ENCODE results near the gene BAD.
A peak's percentile ranks its signal among the peaks of the same experiment; 100 is the strongest.

BAD gene

DNA sequence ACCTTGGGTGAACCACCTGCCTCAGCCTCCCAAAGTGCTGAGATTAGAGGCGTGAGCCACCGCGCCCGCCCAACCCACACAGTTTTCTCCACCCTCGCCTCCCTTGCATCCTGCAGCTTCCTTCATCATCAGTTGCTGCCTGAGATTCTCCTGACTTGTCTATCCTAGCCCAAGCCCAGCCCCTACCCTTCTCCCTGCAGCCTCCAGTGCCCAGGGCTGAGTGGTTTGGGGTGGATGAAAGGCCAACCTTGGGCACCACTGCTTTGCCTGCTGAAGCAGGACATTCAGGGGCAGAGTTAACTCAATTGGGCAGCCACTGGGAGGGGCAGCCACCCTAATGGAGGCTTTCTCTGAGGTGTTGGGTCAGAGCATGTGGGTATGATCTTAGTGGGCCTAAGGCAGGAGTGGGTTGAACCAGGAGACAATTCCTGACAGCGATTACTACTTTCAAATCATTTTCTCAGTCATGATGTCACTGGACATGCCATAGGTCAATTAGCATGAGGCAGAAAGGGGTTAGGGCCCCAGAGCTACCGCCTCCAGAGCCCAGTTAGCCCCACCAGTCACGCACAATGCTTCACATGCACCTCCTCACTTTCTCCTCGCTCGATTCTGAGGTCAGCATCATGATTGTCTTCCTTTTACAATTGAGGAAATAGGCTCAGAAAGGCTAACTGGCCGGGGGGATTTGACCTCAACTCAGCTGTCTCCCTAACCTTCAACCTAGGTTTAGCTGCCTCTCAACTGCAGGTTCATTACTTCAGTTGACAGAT, 44.6 kb downstream of the BAD start:
- DNase-seq (ENCODE audit: low read depth) = peak; percentile 81
- TF ChIP-seq, protein P1, sequence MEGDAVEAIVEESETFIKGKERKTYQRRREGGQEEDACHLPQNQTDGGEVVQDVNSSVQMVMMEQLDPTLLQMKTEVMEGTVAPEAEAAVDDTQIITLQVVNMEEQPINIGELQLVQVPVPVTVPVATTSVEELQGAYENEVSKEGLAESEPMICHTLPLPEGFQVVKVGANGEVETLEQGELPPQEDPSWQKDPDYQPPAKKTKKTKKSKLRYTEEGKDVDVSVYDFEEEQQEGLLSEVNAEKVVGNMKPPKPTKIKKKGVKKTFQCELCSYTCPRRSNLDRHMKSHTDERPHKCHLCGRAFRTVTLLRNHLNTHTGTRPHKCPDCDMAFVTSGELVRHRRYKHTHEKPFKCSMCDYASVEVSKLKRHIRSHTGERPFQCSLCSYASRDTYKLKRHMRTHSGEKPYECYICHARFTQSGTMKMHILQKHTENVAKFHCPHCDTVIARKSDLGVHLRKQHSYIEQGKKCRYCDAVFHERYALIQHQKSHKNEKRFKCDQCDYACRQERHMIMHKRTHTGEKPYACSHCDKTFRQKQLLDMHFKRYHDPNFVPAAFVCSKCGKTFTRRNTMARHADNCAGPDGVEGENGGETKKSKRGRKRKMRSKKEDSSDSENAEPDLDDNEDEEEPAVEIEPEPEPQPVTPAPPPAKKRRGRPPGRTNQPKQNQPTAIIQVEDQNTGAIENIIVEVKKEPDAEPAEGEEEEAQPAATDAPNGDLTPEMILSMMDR (IDR thresholded peaks at IDR 0.05; ENCODE audit: low read depth, low read length) = no peak
- TF ChIP-seq, protein P2, sequence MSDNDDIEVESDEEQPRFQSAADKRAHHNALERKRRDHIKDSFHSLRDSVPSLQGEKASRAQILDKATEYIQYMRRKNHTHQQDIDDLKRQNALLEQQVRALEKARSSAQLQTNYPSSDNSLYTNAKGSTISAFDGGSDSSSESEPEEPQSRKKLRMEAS (IDR thresholded peaks at IDR 0.05; ENCODE audit: low read depth, low read length) = peak; percentile 75

DNA sequence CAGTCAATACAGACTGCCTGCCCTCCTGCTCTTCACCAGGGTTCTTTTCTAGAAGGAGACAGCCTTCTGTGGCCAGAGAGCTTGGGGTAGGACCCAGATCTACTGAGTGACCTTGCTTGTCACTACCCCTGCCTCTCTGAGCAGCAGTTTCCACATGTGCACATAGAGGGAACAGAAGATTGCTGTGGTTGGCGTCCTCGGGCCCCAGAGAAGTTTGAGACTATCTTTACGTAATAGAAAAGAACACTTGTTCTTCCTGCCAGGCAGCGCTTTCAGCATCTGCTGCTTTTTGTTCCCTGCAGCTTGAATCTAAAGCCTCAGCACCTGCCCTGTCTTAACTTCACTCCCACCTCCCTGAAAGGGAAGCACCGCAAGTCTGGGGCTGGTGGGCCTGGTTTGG, 45.5 kb downstream of the BAD start:
- DNase-seq (ENCODE audit: low read depth) = peak; percentile 47
- TF ChIP-seq, protein P2 (IDR thresholded peaks at IDR 0.05; ENCODE audit: low read depth, low read length) = 0 out of 2 replicates have a peak, but pooled peaks have one; percentile 14
- TF ChIP-seq, protein P1 (IDR thresholded peaks at IDR 0.05; ENCODE audit: low read depth, low read length) = no peak
- TF ChIP-seq MYC (IDR thresholded peaks at IDR 0.05; ENCODE audit: low read depth, low read length) = no peak
- H3K4me3 ChIP-seq (ENCODE audit: low read depth, low read length) = no peak overlapping the region

More for the DNA sequence above, 44.6 kb downstream of the BAD start:
- H3K4me3 ChIP-seq (ENCODE audit: low read depth, low read length) = peak overlapping the region; percentile 85

DNA sequence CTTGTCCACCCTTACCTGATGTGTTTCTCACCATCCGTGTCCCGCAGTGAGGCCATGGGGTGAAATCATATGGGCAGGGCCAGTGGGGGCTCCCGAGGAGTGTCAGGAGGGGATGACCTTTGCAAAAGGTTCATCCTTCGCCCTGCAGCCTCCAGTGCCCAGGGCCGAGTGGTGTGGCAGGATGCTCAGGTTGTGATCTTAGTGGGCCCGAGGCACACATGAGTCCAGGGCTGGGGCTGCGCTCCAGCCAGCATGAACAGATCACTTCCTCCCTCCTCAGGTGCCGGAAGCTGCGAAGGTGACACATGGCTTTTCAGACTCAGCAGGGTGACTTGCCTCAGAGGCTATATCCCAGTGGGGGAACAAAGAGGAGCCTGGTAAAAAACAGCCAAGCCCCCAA, 46.4 kb downstream of the BAD start:
- TF ChIP-seq POLR2A (IDR thresholded peaks at IDR 0.05; ENCODE audit: extremely low read depth, insufficient read length) (no peak), MYC (IDR thresholded peaks at IDR 0.05; ENCODE audit: low read depth, low read length) (no peak)
- TF ChIP-seq, protein P2 (IDR thresholded peaks at IDR 0.05; ENCODE audit: low read depth, low read length) = no peak
- TF ChIP-seq, protein P1 (IDR thresholded peaks at IDR 0.05; ENCODE audit: low read depth, low read length) = no peak
- no peak for DNase-seq (ENCODE audit: low read depth)
- H3K4me3 ChIP-seq (ENCODE audit: low read depth, low read length) = no peak overlapping the region

DNA sequence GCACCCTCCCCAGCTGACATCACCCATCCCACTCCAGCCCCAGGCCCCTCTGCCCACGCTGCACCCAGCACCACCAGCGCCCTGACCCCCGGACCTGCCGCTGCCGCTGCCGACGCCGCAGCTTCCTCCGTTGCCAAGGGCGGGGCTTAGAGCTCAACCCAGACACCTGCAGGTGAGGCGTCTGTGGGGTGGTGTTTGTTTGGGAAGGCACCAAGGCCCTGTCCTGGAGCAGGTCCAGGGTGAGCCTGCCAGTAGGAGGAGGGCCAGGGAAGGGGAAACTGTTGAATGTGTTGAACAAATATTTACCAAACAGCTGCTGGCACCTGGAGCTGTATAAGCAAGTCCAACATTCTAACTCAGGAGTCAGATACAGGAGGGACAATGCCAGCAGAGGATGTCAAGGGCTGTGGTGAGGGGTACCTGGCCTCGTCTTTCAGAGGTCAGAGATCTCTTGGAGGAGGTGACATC, 46.9 kb downstream of the BAD start:
- no peak for TF ChIP-seq POLR2A (IDR thresholded peaks at IDR 0.05; ENCODE audit: extremely low read depth, insufficient read length)
- TF ChIP-seq, protein P2 (IDR thresholded peaks at IDR 0.05; ENCODE audit: low read depth, low read length) = no peak
- TF ChIP-seq, protein P1 (IDR thresholded peaks at IDR 0.05; ENCODE audit: low read depth, low read length) = no peak
- TF ChIP-seq MYC (IDR thresholded peaks at IDR 0.05; ENCODE audit: low read depth, low read length) = no peak
- H3K4me3 ChIP-seq (ENCODE audit: low read depth, low read length) = no peak overlapping the region
- DNase-seq (ENCODE audit: low read depth) = no peak

DNA sequence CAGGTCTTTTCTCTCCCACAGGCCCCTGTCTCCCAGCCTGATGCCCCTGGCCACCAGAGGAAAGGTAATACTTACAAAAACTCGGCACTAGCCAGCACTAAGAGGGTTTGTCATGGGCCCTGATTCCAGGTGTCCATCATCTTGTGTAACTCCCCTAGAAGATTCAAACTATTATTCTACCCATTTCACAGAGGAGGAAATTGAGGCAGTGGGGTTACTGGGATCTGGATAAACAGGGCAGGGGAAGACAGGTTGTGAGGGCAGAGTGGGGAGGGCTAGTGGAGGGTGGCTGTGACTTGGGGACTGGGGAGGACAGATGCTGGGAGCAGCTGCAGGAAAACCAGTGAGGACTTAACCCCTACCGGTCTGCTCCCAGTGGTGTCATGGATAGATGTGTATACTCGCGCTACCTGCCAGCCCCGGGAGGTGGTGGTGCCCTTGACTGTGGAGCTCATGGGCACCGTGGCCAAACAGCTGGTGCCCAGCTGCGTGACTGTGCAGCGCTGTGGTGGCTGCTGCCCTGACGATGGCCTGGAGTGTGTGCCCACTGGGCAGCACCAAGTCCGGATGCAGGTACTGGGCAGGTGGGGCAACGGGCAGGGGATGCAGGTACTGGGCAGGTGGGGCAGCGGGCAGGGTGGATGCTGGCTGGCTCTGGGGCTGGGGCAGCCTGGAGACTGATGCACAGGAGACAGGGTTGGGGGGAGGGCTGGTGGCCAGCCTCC, 48.9 kb downstream of the BAD start:
- TF ChIP-seq, protein P1 (IDR thresholded peaks at IDR 0.05; ENCODE audit: low read depth, low read length) = no peak
- TF ChIP-seq, protein P2 (IDR thresholded peaks at IDR 0.05; ENCODE audit: low read depth, low read length) = no peak
- TF ChIP-seq MYC (IDR thresholded peaks at IDR 0.05; ENCODE audit: low read depth, low read length) (no peak), POLR2A (IDR thresholded peaks at IDR 0.05; ENCODE audit: extremely low read depth, insufficient read length) (no peak)

More for the DNA sequence above, 48.9 kb downstream of the BAD start:
- peak overlapping the region; percentile 42 for H3K4me3 ChIP-seq (ENCODE audit: low read depth, low read length)
- DNase-seq (ENCODE audit: low read depth) = no peak
